H1 (cell line): ENCODE data around the gene CIZ1. TPM values are rescaled to one million over a fixed set of nuclear protein-coding genes. Genes with fewer than 3 reads are reported as not detected.
A peak's percentile ranks its signal among the peaks of the same experiment; 100 is the strongest.

Experiments used
- ASH2L ChIP-seq: fragments of 200-600, 300-600 bp; sonication (generic); IDR thresholded peaks from one replicate; pipeline ENCODE4 v1.7.1; 2017; ENCODE audit warnings: low read length
- BACH1 ChIP-seq: IDR thresholded peaks from 2 replicates; pipeline ENCODE4 v1.6.1; 2012; ENCODE audit warnings: low read length, improper control_type of control experiment
- BRCA1 ChIP-seq: IDR thresholded peaks from 2 replicates; pipeline ENCODE4 v1.6.1; 2012; ENCODE audit warnings: low read depth, low read length, improper control_type of control experiment
- CEBPB ChIP-seq: IDR thresholded peaks from 2 replicates; pipeline ENCODE4 v1.6.1; 2012; ENCODE audit warnings: low read depth, low read length
- CHD1 ChIP-seq: IDR thresholded peaks from 2 replicates; pipeline ENCODE4 v1.6.1; 2012; ENCODE audit warnings: low read depth, low read length, improper control_type of control experiment
- CREB1 ChIP-seq: IDR thresholded peaks from 2 replicates; pipeline ENCODE4 v1.6.1; 2012; ENCODE audit warnings: inconsistent platforms
- E2F6 ChIP-seq: IDR thresholded peaks from 2 replicates; pipeline ENCODE4 v1.6.1; 2012; ENCODE audit warnings: inconsistent platforms
- EGR1 ChIP-seq: IDR thresholded peaks from 2 replicates; pipeline ENCODE4 v1.6.1; 2011; ENCODE audit warnings: low read depth, low read length, borderline replicate concordance
- EP300 ChIP-seq, 2 experiments: IDR thresholded peaks; 1 replicate in 1 of 2; 2 replicates in 1 of 2; pipeline ENCODE4 v1.6.1; 2011 to 2012; ENCODE audit warnings: low read depth in 2 of 2, low read length in 2 of 2, mild to moderate bottlenecking in 2 of 2, borderline replicate concordance in 1 of 2, inconsistent platforms in 1 of 2, moderate library complexity in 1 of 2
- EZH2 ChIP-seq: fragments of 200-600 bp; sonication (generic); IDR thresholded peaks from 2 replicates; pipeline ENCODE4 v1.7.1; 2012; ENCODE audit warnings: low read depth, mild to moderate bottlenecking, moderate library complexity, low read length, inconsistent platforms; ENCODE audit not compliant: severe bottlenecking
- FOSL1 ChIP-seq: IDR thresholded peaks from 2 replicates; pipeline ENCODE4 v1.6.1; 2011; ENCODE audit warnings: mild to moderate bottlenecking, low read depth, low read length, moderate library complexity; ENCODE audit not compliant: insufficient read depth
- GABPA ChIP-seq: IDR thresholded peaks from 2 replicates; pipeline ENCODE4 v1.6.1; 2011; ENCODE audit warnings: mild to moderate bottlenecking, low read length, moderate library complexity, borderline replicate concordance; ENCODE audit not compliant: insufficient read depth
- KDM1A ChIP-seq: fragments of 200-600, 300-600 bp; sonication (generic); IDR thresholded peaks from 2 replicates; pipeline ENCODE4 v1.7.1; 2016; ENCODE audit warnings: mild to moderate bottlenecking, low read length, borderline replicate concordance
- KDM4A ChIP-seq: IDR thresholded peaks from one replicate; pipeline ENCODE4 v1.7.1; 2012; ENCODE audit warnings: low read depth, mild to moderate bottlenecking, moderate library complexity, low read length, inconsistent platforms; ENCODE audit not compliant: severe bottlenecking
- PHF8 ChIP-seq: fragments of 200-600 bp; sonication (generic); conservative IDR thresholded peaks from 2 replicates; pipeline ENCODE4 v1.7.1; 2012; ENCODE audit warnings: low read depth, mild to moderate bottlenecking, inconsistent platforms, low read length, moderate library complexity
- POLR2AphosphoS5 ChIP-seq: IDR thresholded peaks from 2 replicates; pipeline ENCODE4 v1.6.1; 2011; ENCODE audit warnings: low read depth, low read length
- RFX5 ChIP-seq: IDR thresholded peaks from 2 replicates; pipeline ENCODE4 v1.6.1; 2011; ENCODE audit warnings: low read depth, low read length, improper control_type of control experiment, borderline replicate concordance
- RXRA ChIP-seq: IDR thresholded peaks from 2 replicates; pipeline ENCODE4 v1.6.1; 2011; ENCODE audit warnings: low read depth, mild to moderate bottlenecking, low read length, moderate library complexity; ENCODE audit not compliant: insufficient read depth
- SAP30 ChIP-seq: fragments of 300-600 bp; sonication (generic); IDR thresholded peaks from 2 replicates; pipeline ENCODE4 v1.7.1; 2012; ENCODE audit warnings: low read length, moderate library complexity, mild to moderate bottlenecking, inconsistent platforms; ENCODE audit not compliant: insufficient read depth, insufficient replicate concordance
- SP1 ChIP-seq: IDR thresholded peaks from 2 replicates; pipeline ENCODE4 v1.6.1; 2011; ENCODE audit warnings: low read depth, low read length
- TAF7 ChIP-seq: optimal IDR thresholded peaks from 2 replicates; pipeline ENCODE3; 2011; ENCODE audit warnings: low read depth, mild to moderate bottlenecking, inconsistent platforms, low read length, moderate library complexity, borderline replicate concordance
- TBP ChIP-seq: IDR thresholded peaks from 2 replicates; pipeline ENCODE4 v1.6.1; 2011; ENCODE audit warnings: low read depth, low read length, improper control_type of control experiment
- TCF12 ChIP-seq: IDR thresholded peaks from 2 replicates; pipeline ENCODE4 v1.6.1; 2011; ENCODE audit warnings: low read depth, mild to moderate bottlenecking, low read length
- polyA plus RNA-seq, 7 experiments: library from polyadenylated mRNA; depleted of rRNA in 3 of 7; stranded (reverse) in 5 of 7; unstranded in 2 of 7; fragments of >200 nt in 5 of 7; fragments of 200-250 nt in 2 of 7; gene quantifications; 1 replicate in 5 of 7; 2 replicates in 1 of 7; 4 replicates in 1 of 7; pipeline versions ENCODE4 v1.2.1 to v1.2.3, GENCODE V29; 2011 to 2013; ENCODE audit warnings: missing spikeins in 2 of 7, mixed read lengths in 2 of 7
- total RNA-seq: library from RNA; stranded (reverse); fragmentation: NEBNext Ultra II Directional; extraction: Animal tissue kit (Norgen Biotek cat#: 25700); gene quantifications from 2 replicates; pipeline ENCODE4 v1.2.1, GENCODE V29; 2021

Gene CIZ1
- total and polyA plus RNA-seq, 2 of the 8 experiments (the other 6 are each of a cell fraction or from before 2014, with no cell fraction given) = 66.0 to 107 TPM

GRCh38 chr9:128159784-128160602, 31.4 kb downstream of the CIZ1 start, which contains the start of gene BBLN (continued):
- TF ChIP-seq EGR1 (peak; percentile 69; the same call in 1 of the 2 replicates), E2F6 (0 out of 2 replicates have a peak, but pooled peaks have one; percentile 4), CEBPB (no peak), KDM4A (peak; percentile 78), RFX5 (no peak), BACH1 (no peak), TAF7 (no peak), SP1 (peak; percentile 51; the same call in 1 of the 2 replicates), EP300 (IDR thresholded peaks at IDR 0.05; ENCODE audit: borderline replicate concordance in 1 of 2, low read depth in 2 of 2, low read length in 2 of 2) (no peak), GABPA (peak; percentile 45; the same call in 1 of the 2 replicates), SAP30 (no peak), KDM1A (no peak), CHD1 (no peak), CREB1 (peak; percentile 95), FOSL1 (no peak), POLR2AphosphoS5 (peak; percentile 71), TCF12 (no peak), RXRA (no peak), EZH2 (no peak), BRCA1 (no peak), TBP (peak; percentile 29), PHF8 (peak; percentile 84), ASH2L (peak; percentile 87)
